Activated CD8-positive, alpha-beta memory T cell treated with anti-CD3 and anti-CD28 coated beads, Interleukin-2, amount 50 U/mL, for 48 hours (primary cell): ENCODE results near the gene SPIRE1.
"Not testable (repeated sequence)": the region's sequence is repeated elsewhere in the genome, so short reads cannot be mapped to it uniquely, and the experiment has no call there.

ENCODE experiments used
- DNase-seq: peaks from one replicate; pipeline ENCODE4 v3.0.0-alpha.2; 2020

SPIRE1 gene

GRCh38 chr18:12645254-12645653 lies 12.7 kb downstream of the SPIRE1 start:
- no peak for DNase-seq

GRCh38 chr18:12643756-12644155 lies 14.2 kb downstream of the SPIRE1 start:
- not testable (repeated sequence) for DNase-seq

GRCh38 chr18:12640881-12641200 lies 17.1 kb downstream of the SPIRE1 start:
- no peak for DNase-seq

- DNase-seq: no peak
Measured at GRCh38 chr18:12639990-12640880, 17.7 kb downstream of the SPIRE1 start.

- DNase-seq: no peak
Measured at GRCh38 chr18:12638644-12639124, 19.2 kb downstream of the SPIRE1 start.

GRCh38 chr18:12637901-12638643 lies 19.8 kb downstream of the SPIRE1 start:
- no peak for DNase-seq

- no peak for DNase-seq
Measured at GRCh38 chr18:12637393-12637792, 20.5 kb downstream of the SPIRE1 start.

GRCh38 chr18:12631831-12632477 lies 26.0 kb downstream of the SPIRE1 start:
- DNase-seq: no peak

GRCh38 chr18:12630136-12630535 lies 27.8 kb downstream of the SPIRE1 start:
- no peak for DNase-seq

- DNase-seq: no peak
Measured at GRCh38 chr18:12628706-12629702, 28.9 kb downstream of the SPIRE1 start.

GRCh38 chr18:12627199-12627598 lies 30.7 kb downstream of the SPIRE1 start:
- not testable (repeated sequence) for DNase-seq

- no peak for DNase-seq
Measured at GRCh38 chr18:12625241-12625640, 32.7 kb downstream of the SPIRE1 start.

- DNase-seq: no peak
Measured at GRCh38 chr18:12621742-12622306, 36.1 kb downstream of the SPIRE1 start.

GRCh38 chr18:12615748-12616147 lies 42.2 kb downstream of the SPIRE1 start:
- DNase-seq: no peak

- DNase-seq: no peak
Measured at GRCh38 chr18:12608301-12608700, 49.6 kb downstream of the SPIRE1 start.

- no peak for DNase-seq
Measured at GRCh38 chr18:12606592-12607315, 51.2 kb downstream of the SPIRE1 start.

- no peak for DNase-seq
Measured at GRCh38 chr18:12604445-12605007, 53.4 kb downstream of the SPIRE1 start.

- DNase-seq: no peak
Measured at GRCh38 chr18:12599966-12600365, 57.9 kb downstream of the SPIRE1 start.

GRCh38 chr18:12599543-12599942 lies 58.4 kb downstream of the SPIRE1 start:
- DNase-seq: no peak

GRCh38 chr18:12598181-12598930 lies 59.6 kb downstream of the SPIRE1 start:
- no peak for DNase-seq
